Endothelial cell of umbilical vein (primary cell): Measurements from ENCODE around the gene TAMALIN. TPM values are rescaled to one million over a fixed set of nuclear protein-coding genes. Genes with fewer than 3 reads are reported as not detected.

Experiments
- BruUV-seq: library from RNA; stranded (reverse); fragments of 400-500 nt; replicated peaks from 2 replicates; lab custom pipeline; 2021; lab: Mats Ljungman, UMichigan
- CTCF ChIA-PET: fragments of 300-600, 350-600 bp; sonication (Branson Sonifier 250); formaldehyde crosslinking; loops from one replicate; lab custom pipeline; 2021; ENCODE audit warnings: antibody characterized with exemption, inconsistent platforms; lab: Charles Lee
- POLR2A ChIA-PET: fragments of 300-600, 350-600 bp; sonication (Branson Sonifier 250); formaldehyde crosslinking; loops from one replicate; lab custom pipeline; 2021; ENCODE audit warnings: antibody characterized with exemption, inconsistent platforms; lab: Charles Lee
- DNase-seq: peaks from one replicate; pipeline ENCODE4 v3.0.0-alpha.2; 2011; ENCODE audit warnings: low read depth, low spot score
- FAIRE-seq: peaks from 2 replicates; lab custom pipeline; 2011; peaks lifted over from hg19 to GRCh38; lab: Jason Lieb, UNC
- H2AFZ ChIP-seq: 2 replicates; pipeline ENCODE4 v1.6.0; 2012; ENCODE audit warnings: low read depth, low read length, control low read depth, inconsistent platforms
- H3K27ac ChIP-seq: 2 replicates; pipeline ENCODE4 v1.5.1; 2011; ENCODE audit warnings: low read depth, mild to moderate bottlenecking, control low read depth, low read length, moderate library complexity; ENCODE audit not compliant: insufficient read depth
- H3K27me3 ChIP-seq, 2 experiments: 2 replicates each; pipeline versions ENCODE4 v1.6.0 to v1.6.1; 2011; ENCODE audit warnings: low read length in 2 of 2, mixed read lengths in 1 of 2; ENCODE audit not compliant: control insufficient read depth in 2 of 2, insufficient read depth in 2 of 2
- H3K36me3 ChIP-seq, 2 experiments: 2 replicates in 1 of 2; 3 replicates in 1 of 2; pipeline ENCODE4 v1.5.1; 2011; ENCODE audit warnings: low read length in 2 of 2, mild to moderate bottlenecking in 1 of 2, moderate library complexity in 1 of 2; ENCODE audit not compliant: control insufficient read depth in 2 of 2, insufficient read depth in 2 of 2; ENCODE audit errors: extremely low read depth in 1 of 2
- H3K4me1 ChIP-seq: 3 replicates; pipeline ENCODE4 v1.5.1; 2011; ENCODE audit warnings: mild to moderate bottlenecking, low read length; ENCODE audit not compliant: control insufficient read depth, insufficient read depth; ENCODE audit errors: extremely low read depth
- H3K4me2 ChIP-seq: 2 replicates; pipeline ENCODE4 v1.6.1; 2011; ENCODE audit warnings: low read length, control low read depth, mixed read lengths; ENCODE audit not compliant: insufficient read depth
- H3K4me3 ChIP-seq, 3 experiments: fragments of 200-600 bp in 1 of 3; sonication (generic), shearing (Covaris generic) in 1 of 3; replicated peaks in 1 of 3; 2 replicates each; pipeline ENCODE4 v1.5.1; 2011 to 2016; ENCODE audit warnings: control low read depth in 3 of 3, low read length in 3 of 3, mild to moderate bottlenecking in 2 of 3, inconsistent platforms in 1 of 3, low read depth in 1 of 3, moderate library complexity in 1 of 3; ENCODE audit not compliant: insufficient read depth in 1 of 3
- H3K79me2 ChIP-seq: 2 replicates; pipeline ENCODE4 v1.6.0; 2012; ENCODE audit warnings: low read length, inconsistent platforms; ENCODE audit not compliant: control insufficient read depth, insufficient read depth
- H3K9ac ChIP-seq: replicated peaks from 2 replicates; pipeline ENCODE3; 2011; ENCODE audit warnings: low read length, control low read depth; ENCODE audit not compliant: insufficient read depth; ENCODE audit errors: extremely low read depth
- H3K9me1 ChIP-seq: replicated peaks from 3 replicates; pipeline ENCODE4 v1.6.0; 2011; ENCODE audit warnings: mild to moderate bottlenecking, low read length; ENCODE audit not compliant: control insufficient read depth, insufficient read depth; ENCODE audit errors: extremely low read depth
- H3K9me3 ChIP-seq: replicated peaks from 2 replicates; pipeline ENCODE4 v1.5.1; 2012; ENCODE audit warnings: low read length, inconsistent platforms; ENCODE audit not compliant: control insufficient read depth, insufficient read depth
- H4K20me1 ChIP-seq: replicated peaks from 2 replicates; pipeline ENCODE3; 2011; ENCODE audit warnings: mild to moderate bottlenecking, low read length; ENCODE audit not compliant: control insufficient read depth, insufficient read depth; ENCODE audit errors: extremely low read depth
- CTCF ChIP-seq, 2 donors: IDR thresholded peaks; 1 replicate in 1 of 2; 2 replicates in 1 of 2; pipeline ENCODE4 v1.5.1; 2011; ENCODE audit warnings: low read length in 2 of 2, mild to moderate bottlenecking in 2 of 2, moderate library complexity in 2 of 2, control low read depth in 1 of 2, inconsistent platforms in 1 of 2, low read depth in 1 of 2; ENCODE audit not compliant: insufficient read depth in 1 of 2; ENCODE audit errors: extremely low read depth in 1 of 2
- EZH2 ChIP-seq: IDR thresholded peaks from 2 replicates; pipeline ENCODE4 v1.6.1; 2012; ENCODE audit warnings: borderline replicate concordance, low read depth, mild to moderate bottlenecking, moderate library complexity, low read length, inconsistent platforms; ENCODE audit not compliant: severe bottlenecking
- FOS ChIP-seq: IDR thresholded peaks from 2 replicates; pipeline ENCODE4 v1.6.1; 2011; ENCODE audit warnings: mild to moderate bottlenecking, low read length, moderate library complexity, borderline replicate concordance; ENCODE audit not compliant: insufficient read depth
- GATA2 ChIP-seq: IDR thresholded peaks from 2 replicates; pipeline ENCODE4 v1.7.0; 2011; ENCODE audit warnings: low read depth, mild to moderate bottlenecking, moderate library complexity, mixed read lengths, low read length; ENCODE audit not compliant: insufficient read length, insufficient read depth
- JUN ChIP-seq: IDR thresholded peaks from 2 replicates; pipeline ENCODE4 v1.6.1; 2011; ENCODE audit warnings: borderline replicate concordance, low read depth; ENCODE audit not compliant: insufficient read length, insufficient read depth
- MAX ChIP-seq: IDR thresholded peaks from 2 replicates; pipeline ENCODE4 v1.6.1; 2011; ENCODE audit not compliant: insufficient read depth, insufficient read length
- MYC ChIP-seq: IDR thresholded peaks from one replicate; pipeline ENCODE4 v1.6.1; 2011; ENCODE audit warnings: mild to moderate bottlenecking, low read depth, low read length
- POLR2A ChIP-seq: IDR thresholded peaks from 2 replicates; pipeline ENCODE4 v1.6.1; 2012; ENCODE audit warnings: low read depth, mild to moderate bottlenecking, control low read depth, low read length
- POLR2AphosphoS5 ChIP-seq: IDR thresholded peaks from 2 replicates; pipeline ENCODE4 v1.6.1; 2012; ENCODE audit warnings: low read depth, mild to moderate bottlenecking, control low read depth, low read length, moderate library complexity; ENCODE audit not compliant: insufficient read depth
- dilution Hi-C: fragments of 300-500 bp; cut with MboI; formaldehyde crosslinking; loops from one replicate; pipeline ENCODE4 v1.15.0; 2019; ENCODE audit warnings: low sequenced_read_pairs; ENCODE audit not compliant: extremely low pct_ligation_motif_present
- intact Hi-C: fragments of 100-400 bp; cut with micrococcal nuclease; formaldehyde crosslinking; loops from one replicate; pipeline ENCODE4 v1.10.0; 2022
- polyA plus RNA-seq, 4 experiments: library from polyadenylated mRNA; depleted of rRNA in 3 of 4; stranded (reverse) in 3 of 4; unstranded in 1 of 4; fragments of >200 nt; gene quantifications; 2 replicates each; pipeline versions ENCODE4 v1.2.1 to v1.2.3, GENCODE V29; 2011 to 2012; ENCODE audit warnings: missing spikeins in 1 of 4
- total RNA-seq: library from RNA; stranded (reverse); gene quantifications from 2 replicates; pipeline ENCODE4 v1.2.3, GENCODE V29; 2021

The TAMALIN gene
- total and polyA plus RNA-seq, 2 donors (not counting 3 experiments of a cell fraction or from before 2014, with no cell fraction given) = 53.3 to 87.5 TPM

GRCh38 chr12:51984657-51985056 lies 22.1 kb upstream of the TAMALIN start:
- Histone ChIP-seq H3K79me2 (peaks cover 8% of the 10 kb centered on the region), H3K27ac (no peak overlapping the region), H4K20me1 (no peaks in the 10 kb centered on the region), H3K9me1 (no peaks in the 10 kb centered on the region), H3K27me3 (no peaks in the 10 kb centered on the region), H3K4me3 (no peak overlapping the region), H3K4me1 (peaks cover 12% of the 10 kb centered on the region), H3K9me3 (no peaks in the 10 kb centered on the region), H3K9ac (no peak overlapping the region), H2AFZ (no peak overlapping the region), H3K4me2 (no peak overlapping the region), H3K36me3 (peaks cover 20 to 41% of the 10 kb centered on the region in 2 experiments)
- DNase-seq (no peak), FAIRE-seq (no peak)
- dilution Hi-C loops = no loop called here
- no TSS peak for BruUV-seq
- POLR2A ChIA-PET = no interaction called here
- CTCF ChIA-PET = interaction anchor here (0.9 to 3.2 kb wide), 4 partner anchors 8 to 90 kb away, joined by 3 to 8 read pairs (median 3); no protein-coding TSS in a partner anchor
- TF ChIP-seq FOS (no peak), MAX (no peak), EZH2 (no peak), GATA2 (no peak), MYC (no peak), POLR2AphosphoS5 (no peak), CTCF (IDR thresholded peaks at IDR 0.05; ENCODE audit: extremely low read depth in 1 of 2, insufficient read depth in 1 of 2, low read depth in 1 of 2, low read length in 2 of 2) (no peak), POLR2A (no peak), JUN (no peak)
- intact Hi-C loops = no loop called here
